Measurements from ENCODE around the gene ASTN2.

The ASTN2 gene

DNA sequence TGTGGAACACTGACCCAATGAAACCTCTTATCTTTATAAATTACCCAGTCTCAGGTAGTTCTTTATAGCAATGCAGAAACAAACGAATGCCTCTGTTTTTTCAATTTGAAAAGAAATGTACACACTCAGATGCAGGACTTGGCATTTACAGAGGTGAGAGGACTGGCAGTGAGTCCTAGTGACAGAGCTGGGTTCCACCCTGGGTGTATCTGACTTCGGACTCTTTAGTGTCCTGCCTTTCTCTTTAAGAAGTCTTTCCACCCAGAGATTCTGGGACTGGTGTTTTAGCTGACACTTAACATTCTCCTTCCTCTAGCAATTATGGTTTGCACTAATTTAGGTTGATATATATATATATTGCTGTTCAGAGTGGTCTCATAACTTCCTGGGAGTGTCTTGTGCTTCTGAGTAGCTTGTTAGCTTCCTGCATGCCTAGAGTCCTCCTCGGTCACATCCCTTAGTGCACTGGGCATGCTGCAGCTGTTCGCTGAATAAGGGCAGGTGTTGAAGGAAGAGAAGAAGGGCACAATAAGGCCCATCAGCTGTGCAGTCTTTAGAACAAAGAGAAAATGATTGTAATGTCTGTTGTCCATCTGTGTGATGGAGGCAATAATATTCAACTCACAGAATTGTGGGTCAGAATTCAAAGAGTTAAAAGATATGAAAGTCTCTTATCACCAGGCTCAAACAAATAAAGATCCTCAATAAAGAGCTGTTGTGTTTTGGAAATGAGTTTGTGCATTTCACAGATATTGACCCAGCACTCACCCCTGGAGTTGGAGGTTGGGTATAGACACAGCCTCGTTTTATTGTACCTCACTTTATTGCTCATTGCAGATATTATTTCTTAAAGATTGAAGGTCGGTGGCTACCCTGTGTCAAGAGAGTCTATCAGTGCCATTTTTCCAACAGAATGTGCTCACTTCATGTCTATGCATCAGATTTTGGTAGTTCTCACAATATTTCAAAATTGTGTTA lies 540.6 kb downstream of the ASTN2 start:
- no peak for DNase-seq (ENCODE audit: low spot score)
- no peak overlapping the region for H3K27ac ChIP-seq
- H3K4me3 ChIP-seq, result no peak overlapping the region
- no peak for TF ChIP-seq CTCF (IDR thresholded peaks at IDR 0.05)

- TF ChIP-seq CTCF (IDR thresholded peaks at IDR 0.05), result no peak
- DNase-seq (ENCODE audit: low spot score), result no peak
- H3K27ac ChIP-seq, result no peak overlapping the region
Measured at GRCh38 chr9:116873491-116873890, 541.4 kb downstream of the ASTN2 start.

GRCh38 chr9:116870566-116870965 lies 544.3 kb downstream of the ASTN2 start:
- no peak overlapping the region for H3K27ac ChIP-seq
- TF ChIP-seq CTCF (IDR thresholded peaks at IDR 0.05), result no peak
- no peak for DNase-seq (ENCODE audit: low spot score)
- no peak overlapping the region for H3K4me3 ChIP-seq

More at GRCh38 chr9:116873491-116873890, 541.4 kb downstream of the ASTN2 start:
- no peak overlapping the region for H3K4me3 ChIP-seq

GRCh38 chr9:116868201-116868600 lies 546.7 kb downstream of the ASTN2 start:
- H3K4me3 ChIP-seq, result no peak overlapping the region
- no peak for TF ChIP-seq CTCF (IDR thresholded peaks at IDR 0.05)
- no peak overlapping the region for H3K27ac ChIP-seq
- DNase-seq (ENCODE audit: low spot score), result no peak

DNA sequence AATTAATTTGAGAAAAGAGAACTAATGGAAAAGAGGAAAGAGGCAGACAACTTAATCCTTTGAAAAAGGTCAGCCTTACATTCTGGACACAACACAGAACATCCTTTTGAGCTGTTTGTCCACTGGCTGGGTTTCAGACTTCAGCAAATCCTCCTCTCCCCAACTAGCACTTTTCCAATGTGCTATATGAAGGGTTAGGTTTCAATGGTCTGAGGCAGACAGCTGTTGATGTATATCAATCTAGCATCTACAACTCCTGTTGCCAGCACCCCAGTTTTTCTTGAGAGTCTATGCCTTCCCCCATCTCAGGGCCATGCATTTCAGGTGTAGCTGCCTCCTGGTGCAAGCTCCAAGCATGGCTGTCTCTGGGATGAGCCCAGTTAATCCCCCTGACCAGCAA lies 553.5 kb downstream of the ASTN2 start:
- H3K4me3 ChIP-seq, result no peak overlapping the region
- no peak for TF ChIP-seq CTCF (IDR thresholded peaks at IDR 0.05)
- no peak for DNase-seq (ENCODE audit: low spot score)
- no peak overlapping the region for H3K27ac ChIP-seq

- DNase-seq (ENCODE audit: low spot score), result no peak
- Histone ChIP-seq H3K4me3 (no peak overlapping the region), H3K27ac (no peak overlapping the region)
- TF ChIP-seq CTCF (IDR thresholded peaks at IDR 0.05), result peak; percentile 35
Measured at GRCh38 chr9:116860509-116861120, 554.2 kb downstream of the ASTN2 start.
